ENCODE data around the gene MARF1. TPM values are rescaled to one million over a fixed set of nuclear protein-coding genes. Genes with fewer than 3 reads are reported as not detected.
"Not testable (repeated sequence)": the region's sequence is repeated elsewhere in the genome, so short reads cannot be mapped to it uniquely, and the experiment has no call there.

MARF1 gene
- polyA plus RNA-seq, 1 experiment, result 31.6 TPM

- ChIA-PET CTCF (interaction anchor here (0.8 to 1.3 kb wide), 3 partner anchors 33 to 181 kb away, joined by 3 to 4 read pairs (median 3); no protein-coding TSS in a partner anchor), POLR2A (no interaction called here)
- peak; percentile 28 for TF ChIP-seq CTCF (IDR thresholded peaks at IDR 0.05; ENCODE audit: low read depth, low read length)
- Histone ChIP-seq H3K4me3 (ENCODE audit: low read depth, low read length) (no peak overlapping the region), H3K27ac (ENCODE audit: low read depth, low read length) (peak overlapping the region; percentile 21), H3K9me3 (ENCODE audit: control insufficient read depth, insufficient read depth, low read length) (peaks cover 3% of the 10 kb centered on the region; the same call in 1 of the 2 replicates), H3K27me3 (ENCODE audit: control insufficient read depth, insufficient read depth, low read length) (no peaks in the 10 kb centered on the region)
- peak; percentile 18 for DNase-seq (ENCODE audit: low read depth, low spot score)
These were observed 34.3 kb downstream of the MARF1 start for GRCh38 chr16:15608398-15609285.

- H3K27ac ChIP-seq (ENCODE audit: low read depth, low read length), result peak overlapping the region; percentile 55
- POLR2A ChIA-PET, result no interaction called here
These were observed 35.1 kb downstream of the MARF1 start for GRCh38 chr16:15607700-15608396.

GRCh38 chr16:15607221-15607699 is 35.7 kb downstream of the MARF1 start:
- H3K4me3 ChIP-seq (ENCODE audit: low read depth, low read length); POLR2A ChIA-PET; H3K27me3 ChIP-seq (ENCODE audit: control insufficient read depth, insufficient read depth, low read length); H3K9me3 ChIP-seq (ENCODE audit: control insufficient read depth, insufficient read depth, low read length); DNase-seq (ENCODE audit: low read depth, low spot score): not testable (repeated sequence)
- CTCF ChIA-PET, result interaction anchor here (0.7 to 0.8 kb wide), 3 partner anchors 16 to 75 kb away, joined by 3 to 5 read pairs (median 3); no protein-coding TSS in a partner anchor
- peak overlapping the region; percentile 55 for H3K27ac ChIP-seq (ENCODE audit: low read depth, low read length)

More at GRCh38 chr16:15607700-15608396, 35.1 kb downstream of the MARF1 start:
- Histone ChIP-seq H3K4me3 (ENCODE audit: low read depth, low read length) (no peak overlapping the region), H3K27me3 (ENCODE audit: control insufficient read depth, insufficient read depth, low read length) (no peaks in the 10 kb centered on the region), H3K9me3 (ENCODE audit: control insufficient read depth, insufficient read depth, low read length) (peaks cover 3% of the 10 kb centered on the region; the same call in 1 of the 2 replicates)
- DNase-seq (ENCODE audit: low read depth, low spot score), result peak; percentile 18
- CTCF ChIA-PET, result interaction anchor here (0.6 to 1.3 kb wide), 6 partner anchors 15 to 180 kb away, joined by 3 to 5 read pairs (median 4); no protein-coding TSS in a partner anchor
- no peak for TF ChIP-seq CTCF (IDR thresholded peaks at IDR 0.05; ENCODE audit: low read depth, low read length)

GRCh38 chr16:15606518-15607220 is 36.3 kb downstream of the MARF1 start:
- no peak overlapping the region for H3K4me3 ChIP-seq (ENCODE audit: low read depth, low read length)
- DNase-seq (ENCODE audit: low read depth, low spot score), result no peak
- CTCF ChIA-PET, result interaction anchor here (0.8 kb wide), 1 partner anchor 29 kb away, joined by 3 read pairs; no protein-coding TSS in a partner anchor
- H3K27me3 ChIP-seq (ENCODE audit: control insufficient read depth, insufficient read depth, low read length), result no peaks in the 10 kb centered on the region
- TF ChIP-seq CTCF (IDR thresholded peaks at IDR 0.05; ENCODE audit: low read depth, low read length), result no peak
- H3K9me3 ChIP-seq (ENCODE audit: control insufficient read depth, insufficient read depth, low read length), result peaks cover 3% of the 10 kb centered on the region; the same call in 1 of the 2 replicates
- no peak overlapping the region for H3K27ac ChIP-seq (ENCODE audit: low read depth, low read length)
- POLR2A ChIA-PET, result no interaction called here

Data from AG04450 (cell line).